PFSK-1 (cell line): Measurements from ENCODE around the gene MCOLN3.

Source experiments
- FOXP2 ChIP-seq: optimal IDR thresholded peaks from 2 replicates; pipeline ENCODE3; 2011; ENCODE audit warnings: borderline replicate concordance, control low read depth, inconsistent platforms; ENCODE audit not compliant: insufficient read depth; ENCODE audit errors: extremely low read length, extremely low read depth
- POLR2AphosphoS5 ChIP-seq: IDR thresholded peaks from 2 replicates; pipeline ENCODE4 v1.6.1; 2012; ENCODE audit warnings: low read depth, mild to moderate bottlenecking, control low read depth, low read length, moderate library complexity
- REST ChIP-seq, 2 experiments: IDR thresholded peaks; 2 replicates each; pipeline versions ENCODE4 v1.6.1 to v1.8.0; 2011 to 2012; ENCODE audit warnings: low read depth in 2 of 2, low read length in 2 of 2, control low read depth in 1 of 2, inconsistent platforms in 1 of 2, mild to moderate bottlenecking in 1 of 2, moderate library complexity in 1 of 2; ENCODE audit not compliant: insufficient read depth in 1 of 2
- SIN3A ChIP-seq: IDR thresholded peaks from 2 replicates; pipeline ENCODE4 v1.6.1; 2012; ENCODE audit warnings: mild to moderate bottlenecking, low read length, moderate library complexity, borderline replicate concordance; ENCODE audit not compliant: insufficient read depth
- TAF1 ChIP-seq: IDR thresholded peaks from 2 replicates; pipeline ENCODE4 v1.6.1; 2012; ENCODE audit warnings: low read length, control low read depth, borderline replicate concordance; ENCODE audit not compliant: insufficient read depth

MCOLN3 gene

GRCh38 chr1:84985365-84985764 lies 62.9 kb downstream of the MCOLN3 start:
- TF ChIP-seq POLR2AphosphoS5: no peak
- no peak for TF ChIP-seq REST (IDR thresholded peaks at IDR 0.05; ENCODE audit: insufficient read depth in 1 of 2, low read depth in 2 of 2, low read length in 2 of 2)
- no peak for TF ChIP-seq TAF1
- TF ChIP-seq FOXP2: no peak

- no peak for TF ChIP-seq FOXP2
- no peak for TF ChIP-seq SIN3A
- TF ChIP-seq POLR2AphosphoS5: no peak
- no peak for TF ChIP-seq REST (IDR thresholded peaks at IDR 0.05; ENCODE audit: insufficient read depth in 1 of 2, low read depth in 2 of 2, low read length in 2 of 2)
- TF ChIP-seq TAF1: no peak
These were observed 65.9 kb downstream of the MCOLN3 start for GRCh38 chr1:84982395-84982794.

GRCh38 chr1:84975035-84975434 lies 73.3 kb downstream of the MCOLN3 start:
- TF ChIP-seq SIN3A: no peak
- TF ChIP-seq FOXP2: no peak
- TF ChIP-seq POLR2AphosphoS5: no peak
- TF ChIP-seq TAF1: no peak
- TF ChIP-seq REST (IDR thresholded peaks at IDR 0.05; ENCODE audit: insufficient read depth in 1 of 2, low read depth in 2 of 2, low read length in 2 of 2): no peak

- TF ChIP-seq REST (IDR thresholded peaks at IDR 0.05; ENCODE audit: insufficient read depth in 1 of 2, low read depth in 2 of 2, low read length in 2 of 2): no peak
These were observed 74.6 kb downstream of the MCOLN3 start for GRCh38 chr1:84973498-84974334.

- TF ChIP-seq FOXP2 (no peak), SIN3A (no peak), REST (IDR thresholded peaks at IDR 0.05; ENCODE audit: insufficient read depth in 1 of 2, low read depth in 2 of 2, low read length in 2 of 2) (no peak), POLR2AphosphoS5 (no peak), TAF1 (no peak)
These were observed 75.8 kb downstream of the MCOLN3 start for GRCh38 chr1:84972377-84972987.
